Activated CD4-positive, alpha-beta T cell treated with anti-CD3 and anti-CD28 coated beads for 36 hours (primary cell): Measurements from ENCODE around the gene PRKN. TPM values are rescaled to one million over a fixed set of nuclear protein-coding genes. Genes with fewer than 3 reads are reported as not detected.

Experiments
- ATAC-seq: fragments of 200-7000 bp; cut with Tn5 transposase; one replicate; pipeline ENCODE4 v1.10.0; 2021; ENCODE audit warnings: mild to moderate bottlenecking, moderate library complexity
- CTCF ChIA-PET: fragments of 350-600 bp; sonication (Branson Sonifier 250); formaldehyde crosslinking; loops from one replicate; lab custom pipeline; 2021; ENCODE audit warnings: antibody characterized with exemption; lab: Charles Lee
- POLR2A ChIA-PET: fragments of 350-600 bp; sonication (Branson Sonifier 250); formaldehyde crosslinking; loops from one replicate; lab custom pipeline; 2021; ENCODE audit warnings: antibody characterized with exemption, inconsistent platforms; lab: Charles Lee
- DNase-seq: peaks from one replicate; pipeline ENCODE4 v3.0.0-alpha.2; 2020
- H3K27ac Mint-ChIP-seq: one replicate; pipeline ENCODE4 v1.8.0; 2021; ENCODE audit warnings: mixed read lengths
- H3K27me3 Mint-ChIP-seq: one replicate; pipeline ENCODE4 v1.8.0; 2021; ENCODE audit warnings: mixed read lengths
- H3K36me3 Mint-ChIP-seq: one replicate; pipeline ENCODE4 v1.8.0; 2021; ENCODE audit warnings: low read depth, mixed read lengths
- H3K4me1 Mint-ChIP-seq: one replicate; pipeline ENCODE4 v1.8.0; 2021; ENCODE audit warnings: mixed read lengths
- H3K4me3 Mint-ChIP-seq: one replicate; pipeline ENCODE4 v1.8.0; 2021; ENCODE audit warnings: mild to moderate bottlenecking, moderate library complexity, mixed read lengths
- H3K9me3 Mint-ChIP-seq: one replicate; pipeline ENCODE4 v1.8.0; 2021; ENCODE audit warnings: low read depth, mixed read lengths
- intact Hi-C, 2 experiments: fragments of 100-400 bp; cut with DNase I in 1 of 2; cut with micrococcal nuclease in 1 of 2; formaldehyde crosslinking; loops; one replicate each; pipeline versions ENCODE4 v1.14.2 to v1.15.1; 2022 to 2024; cut with DNase I, micrococcal nuclease
- total RNA-seq, 2 experiments: library from RNA; stranded (reverse); gene quantifications; one replicate each; pipeline ENCODE4 v1.2.3, GENCODE V29; 2021

PRKN gene
- total RNA-seq, 2 experiments from 2014 or later: 0.56 to 0.87 TPM

DNA sequence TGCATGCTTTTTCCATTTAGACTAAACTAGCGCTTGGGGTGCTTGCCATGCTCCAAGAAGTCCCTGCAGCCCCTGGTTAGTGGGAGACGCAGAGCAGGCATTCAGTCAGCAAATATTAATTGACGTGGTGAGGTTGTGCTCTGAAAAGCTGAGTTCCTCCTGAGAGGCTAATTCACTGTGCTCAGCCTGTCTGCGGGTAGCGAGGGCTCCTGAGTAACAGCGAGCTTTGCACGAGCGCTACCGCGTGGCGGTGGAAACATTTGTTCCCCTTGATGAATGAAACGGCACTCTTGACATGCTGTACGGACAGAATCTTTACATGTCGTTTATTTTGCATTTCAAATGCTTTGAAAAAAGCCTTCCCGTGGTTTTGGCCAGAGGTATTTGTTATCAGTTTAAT lies 1283.1 kb downstream of the PRKN start:
- Mint-ChIP-seq H3K4me3 (no peak overlapping the region), H3K36me3 (no peaks in the 10 kb centered on the region), H3K9me3 (peaks cover 3% of the 10 kb centered on the region), H3K27ac (no peak overlapping the region), H3K27me3 (no peaks in the 10 kb centered on the region), H3K4me1 (no peaks in the 10 kb centered on the region)
- intact Hi-C loops: no loop called here
- peak; percentile 57 for ATAC-seq
- CTCF ChIA-PET: interaction anchor here (0.7 kb wide), 1 partner anchor 90 kb away, joined by 3 read pairs; no protein-coding TSS in a partner anchor
- peak; percentile 53 for DNase-seq
- POLR2A ChIA-PET: no interaction called here

DNA sequence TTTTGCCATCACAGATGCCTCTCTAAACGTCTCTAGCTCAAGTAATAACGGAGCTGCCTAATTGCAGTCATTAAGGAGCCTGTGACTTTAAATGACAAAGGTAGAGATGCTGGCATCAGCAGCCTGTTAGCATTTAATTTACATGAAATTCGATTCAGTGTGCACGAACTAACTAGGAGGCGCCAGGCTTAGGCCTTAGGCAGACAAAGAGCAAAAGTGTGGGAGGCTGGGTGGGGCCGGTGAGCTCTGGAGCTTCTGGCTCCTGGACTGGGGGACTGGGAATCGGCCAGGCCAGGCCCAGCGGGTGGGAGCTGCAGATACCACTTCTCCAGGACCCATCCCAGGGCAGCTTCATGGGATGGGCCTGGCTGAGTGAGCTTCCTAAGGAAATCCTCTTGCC lies 1283.7 kb downstream of the PRKN start:
- ATAC-seq (no peak), DNase-seq (no peak)
- CTCF ChIA-PET: interaction anchor here (0.7 kb wide), 1 partner anchor 90 kb away, joined by 3 read pairs; no protein-coding TSS in a partner anchor
- H3K4me3 Mint-ChIP-seq: no peak overlapping the region
- H3K36me3 Mint-ChIP-seq: no peaks in the 10 kb centered on the region
- intact Hi-C loops: no loop called here
- peaks cover 3% of the 10 kb centered on the region for H3K9me3 Mint-ChIP-seq
- no peaks in the 10 kb centered on the region for H3K4me1 Mint-ChIP-seq
- POLR2A ChIA-PET: no interaction called here
- no peak overlapping the region for H3K27ac Mint-ChIP-seq
- H3K27me3 Mint-ChIP-seq: no peaks in the 10 kb centered on the region

DNA sequence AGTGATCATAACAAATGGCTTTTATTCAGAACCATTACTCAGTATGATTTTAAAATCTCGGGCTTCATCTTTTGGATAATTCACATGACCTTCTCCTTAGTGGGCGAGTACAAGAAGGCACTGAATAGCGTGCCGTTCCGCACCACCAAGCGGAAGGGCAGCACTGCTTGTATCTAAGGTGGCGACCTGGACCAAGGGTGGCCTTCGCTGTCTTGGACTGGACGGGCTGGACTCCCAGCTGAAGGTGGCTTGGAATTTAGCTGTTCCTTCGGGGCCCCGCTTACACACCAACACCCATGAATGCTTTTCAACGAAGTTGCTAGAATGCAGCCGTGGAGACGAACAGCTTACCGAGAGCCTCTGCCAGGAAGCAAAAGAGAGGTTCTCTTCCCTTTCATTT lies 1285.1 kb downstream of the PRKN start:
- intact Hi-C loops: no loop called here
- ChIA-PET POLR2A (no interaction called here), CTCF (no interaction called here)
- H3K4me3 Mint-ChIP-seq: no peak overlapping the region
- no peaks in the 10 kb centered on the region for H3K27me3 Mint-ChIP-seq
- ATAC-seq: no peak
- H3K9me3 Mint-ChIP-seq: peaks cover 3% of the 10 kb centered on the region
- no peak overlapping the region for H3K27ac Mint-ChIP-seq
- no peaks in the 10 kb centered on the region for H3K4me1 Mint-ChIP-seq
- H3K36me3 Mint-ChIP-seq: no peaks in the 10 kb centered on the region
- no peak for DNase-seq

DNA sequence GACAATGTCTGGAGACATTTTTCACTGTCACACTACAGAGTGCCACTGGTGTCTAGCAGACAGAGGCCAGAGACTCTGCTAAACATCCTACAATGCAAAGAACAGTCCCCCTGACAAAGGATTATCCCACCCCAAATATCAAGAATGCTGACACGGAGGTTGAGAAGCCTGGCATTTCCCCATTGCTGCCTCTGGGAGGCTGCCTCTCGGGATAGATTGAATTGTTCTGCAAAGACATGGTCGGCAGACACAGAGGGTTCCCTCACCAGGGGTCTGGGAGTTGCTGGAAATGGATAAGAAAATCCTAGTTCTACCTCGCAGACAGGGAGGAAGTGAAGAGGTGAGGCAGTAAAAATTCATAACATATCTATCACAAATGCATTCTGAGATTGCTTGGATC lies 1287.3 kb downstream of the PRKN start:
- DNase-seq (no peak), ATAC-seq (no peak)
- no peak overlapping the region for H3K27ac Mint-ChIP-seq
- POLR2A ChIA-PET: no interaction called here
- peaks cover 3% of the 10 kb centered on the region for H3K9me3 Mint-ChIP-seq
- H3K4me1 Mint-ChIP-seq: no peaks in the 10 kb centered on the region
- no peak overlapping the region for H3K4me3 Mint-ChIP-seq
- no peaks in the 10 kb centered on the region for H3K27me3 Mint-ChIP-seq
- intact Hi-C loops: no loop called here
- no peaks in the 10 kb centered on the region for H3K36me3 Mint-ChIP-seq
- CTCF ChIA-PET: no interaction called here

DNA sequence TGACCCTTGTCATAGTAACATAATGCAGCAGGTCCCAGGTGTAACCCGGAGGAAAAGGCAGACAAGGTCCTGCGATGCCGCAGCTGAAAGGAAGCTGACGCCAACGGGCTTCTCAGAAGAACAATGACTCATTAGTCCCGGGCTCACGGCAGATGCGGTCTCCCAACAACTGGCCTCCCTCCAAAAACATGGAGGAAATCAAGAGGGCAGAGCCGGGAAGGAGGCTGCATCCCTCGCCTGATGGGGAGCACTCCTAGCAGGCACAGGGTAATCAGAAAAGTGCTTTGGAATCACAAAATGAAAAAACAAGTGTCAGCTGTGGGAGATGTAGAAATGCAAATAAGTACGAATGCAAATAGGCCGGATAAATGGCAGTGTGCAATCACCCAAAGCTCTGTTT lies 1288.5 kb downstream of the PRKN start:
- ATAC-seq: no peak

DNA sequence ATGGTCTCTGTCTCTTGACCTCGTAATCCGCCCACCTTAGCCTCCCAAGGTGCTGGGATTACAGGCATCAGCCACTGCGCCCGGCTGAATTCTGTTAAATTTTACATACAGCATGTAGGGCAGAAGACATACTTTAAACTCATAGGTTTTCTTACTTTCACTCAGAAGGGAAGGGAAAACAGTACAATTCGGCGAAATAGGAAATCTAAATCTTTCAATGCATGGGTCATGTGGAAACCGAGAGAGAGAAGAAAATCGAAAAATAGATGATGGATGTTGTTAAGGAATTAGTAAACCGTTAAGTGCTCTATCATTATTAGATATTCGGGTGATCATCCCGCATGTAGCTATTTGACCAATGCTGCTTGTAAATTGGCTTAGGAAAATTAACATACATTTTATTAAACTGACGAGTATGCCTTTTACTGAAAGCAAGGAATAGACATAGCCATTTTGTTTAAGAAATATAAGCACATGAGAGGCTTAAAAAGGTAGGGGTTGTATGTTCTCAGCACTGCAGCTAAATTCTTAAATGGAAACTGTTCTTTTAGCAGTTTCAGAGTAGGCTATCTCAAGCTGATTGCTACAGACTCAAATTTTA lies 1289.0 kb downstream of the PRKN start:
- Mint-ChIP-seq H3K27ac (no peak overlapping the region), H3K4me1 (no peaks in the 10 kb centered on the region), H3K27me3 (no peaks in the 10 kb centered on the region), H3K4me3 (no peak overlapping the region), H3K9me3 (peaks cover 3% of the 10 kb centered on the region), H3K36me3 (no peaks in the 10 kb centered on the region)
- intact Hi-C loops: no loop called here
- ATAC-seq: no peak
- CTCF ChIA-PET: interaction anchor here (0.7 kb wide), 1 partner anchor 311 kb away, joined by 3 read pairs; no protein-coding TSS in a partner anchor
- DNase-seq: no peak
- POLR2A ChIA-PET: no interaction called here

More for the DNA sequence above, 1288.5 kb downstream of the PRKN start:
- Mint-ChIP-seq H3K4me1 (no peaks in the 10 kb centered on the region), H3K36me3 (no peaks in the 10 kb centered on the region), H3K27me3 (no peaks in the 10 kb centered on the region), H3K9me3 (peaks cover 3% of the 10 kb centered on the region), H3K4me3 (no peak overlapping the region), H3K27ac (no peak overlapping the region)
- intact Hi-C loops: no loop called here
- POLR2A ChIA-PET: no interaction called here
- DNase-seq: peak; percentile 14
- CTCF ChIA-PET: interaction anchor here (1.0 kb wide), 1 partner anchor 21 kb away, joined by 3 read pairs; no protein-coding TSS in a partner anchor

DNA sequence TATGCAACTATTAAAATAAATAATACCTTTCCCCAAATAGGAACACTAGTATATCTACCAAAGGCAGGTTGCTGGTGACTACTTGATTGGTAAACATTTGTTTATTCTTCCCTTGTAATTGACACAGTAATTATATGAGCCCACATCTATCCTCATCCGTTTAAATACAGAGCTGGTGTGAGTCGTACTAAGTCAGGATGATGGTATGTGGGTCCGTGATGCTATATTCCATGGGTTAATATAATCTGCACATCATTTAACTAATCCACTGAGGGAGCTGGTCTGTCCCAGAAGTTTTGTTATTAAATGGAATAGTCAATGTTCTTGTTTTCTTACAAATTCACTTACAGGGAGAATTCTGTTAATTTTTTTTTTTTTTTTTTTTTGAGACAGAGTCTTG lies 1289.7 kb downstream of the PRKN start:
- intact Hi-C loops: no loop called here
- ChIA-PET POLR2A (no interaction called here), CTCF (interaction anchor here (0.7 to 1.2 kb wide), 3 partner anchors 9 to 311 kb away, joined by 3 read pairs; no protein-coding TSS in a partner anchor)
- Mint-ChIP-seq H3K4me1 (no peaks in the 10 kb centered on the region), H3K27me3 (no peaks in the 10 kb centered on the region), H3K9me3 (peaks cover 3% of the 10 kb centered on the region), H3K27ac (no peak overlapping the region), H3K4me3 (no peak overlapping the region), H3K36me3 (no peaks in the 10 kb centered on the region)
- DNase-seq: no peak
- ATAC-seq: no peak

DNA sequence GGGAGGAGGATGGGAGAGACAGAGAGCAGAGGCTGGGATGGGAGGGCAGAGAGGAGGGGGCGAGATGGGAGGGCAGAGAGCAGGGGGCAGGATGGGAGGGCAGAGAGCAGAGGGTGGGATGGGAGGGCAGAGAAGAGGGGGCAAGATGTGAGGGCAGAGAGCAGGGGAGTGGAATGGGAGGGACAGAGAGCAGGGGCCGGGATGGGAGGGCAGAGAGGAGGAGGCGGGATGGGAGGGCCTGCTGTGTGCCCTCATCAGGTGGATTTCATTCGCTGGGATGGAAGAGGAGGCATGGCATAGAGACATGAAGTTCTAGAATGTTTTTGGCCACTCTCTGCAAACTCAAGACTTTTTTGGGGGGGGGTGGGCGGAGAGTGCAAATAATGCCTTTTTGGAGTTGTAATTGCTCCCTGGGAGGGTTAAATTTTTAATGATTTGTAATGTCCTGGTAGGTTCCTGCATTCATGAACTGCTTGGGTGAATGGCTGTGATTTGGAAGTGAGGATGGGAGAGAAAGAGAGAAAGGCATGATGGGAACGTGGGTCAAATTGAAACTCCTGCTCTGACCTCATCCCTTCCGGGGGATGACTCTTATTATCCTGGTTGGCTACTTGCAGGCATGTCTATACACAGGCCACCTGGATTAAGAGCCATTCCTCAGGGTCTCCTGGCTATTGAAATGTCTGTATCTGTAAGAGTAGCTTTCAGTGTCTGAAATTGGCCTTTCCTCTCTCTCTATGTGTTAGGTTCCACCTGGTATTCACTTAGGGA lies 1291.3 kb downstream of the PRKN start:
- ATAC-seq (no peak), DNase-seq (no peak)
- Mint-ChIP-seq H3K9me3 (no peaks in the 10 kb centered on the region), H3K4me3 (no peak overlapping the region), H3K27ac (no peak overlapping the region), H3K36me3 (no peaks in the 10 kb centered on the region), H3K27me3 (no peaks in the 10 kb centered on the region), H3K4me1 (no peaks in the 10 kb centered on the region)
- intact Hi-C loops: no loop called here
- POLR2A ChIA-PET: no interaction called here
- CTCF ChIA-PET: interaction anchor here (1.2 kb wide), 1 partner anchor 22 kb away, joined by 3 read pairs; no protein-coding TSS in a partner anchor

DNA sequence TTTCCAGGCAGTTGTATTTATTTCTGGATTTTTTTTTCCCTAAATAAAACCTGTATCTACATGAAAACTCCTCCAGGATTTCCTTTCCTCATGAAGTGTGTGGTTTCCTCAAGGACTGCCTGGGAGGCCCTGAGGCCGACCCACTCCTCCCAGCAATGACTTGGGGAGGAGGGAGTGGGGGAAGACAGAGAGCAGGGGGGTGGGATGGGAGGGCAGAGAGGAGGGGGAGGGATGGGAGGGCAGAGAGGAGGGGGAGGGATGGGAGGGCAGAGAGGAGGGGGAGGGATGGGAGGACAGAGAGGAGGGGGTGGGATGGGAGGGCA lies 1291.9 kb downstream of the PRKN start:
- POLR2A ChIA-PET: no interaction called here
- intact Hi-C loops: no loop called here
- CTCF ChIA-PET: no interaction called here
- ATAC-seq (no peak), DNase-seq (no peak)
- Mint-ChIP-seq H3K4me3 (no peak overlapping the region), H3K27ac (no peak overlapping the region), H3K9me3 (no peaks in the 10 kb centered on the region), H3K36me3 (no peaks in the 10 kb centered on the region), H3K4me1 (no peaks in the 10 kb centered on the region), H3K27me3 (no peaks in the 10 kb centered on the region)

DNA sequence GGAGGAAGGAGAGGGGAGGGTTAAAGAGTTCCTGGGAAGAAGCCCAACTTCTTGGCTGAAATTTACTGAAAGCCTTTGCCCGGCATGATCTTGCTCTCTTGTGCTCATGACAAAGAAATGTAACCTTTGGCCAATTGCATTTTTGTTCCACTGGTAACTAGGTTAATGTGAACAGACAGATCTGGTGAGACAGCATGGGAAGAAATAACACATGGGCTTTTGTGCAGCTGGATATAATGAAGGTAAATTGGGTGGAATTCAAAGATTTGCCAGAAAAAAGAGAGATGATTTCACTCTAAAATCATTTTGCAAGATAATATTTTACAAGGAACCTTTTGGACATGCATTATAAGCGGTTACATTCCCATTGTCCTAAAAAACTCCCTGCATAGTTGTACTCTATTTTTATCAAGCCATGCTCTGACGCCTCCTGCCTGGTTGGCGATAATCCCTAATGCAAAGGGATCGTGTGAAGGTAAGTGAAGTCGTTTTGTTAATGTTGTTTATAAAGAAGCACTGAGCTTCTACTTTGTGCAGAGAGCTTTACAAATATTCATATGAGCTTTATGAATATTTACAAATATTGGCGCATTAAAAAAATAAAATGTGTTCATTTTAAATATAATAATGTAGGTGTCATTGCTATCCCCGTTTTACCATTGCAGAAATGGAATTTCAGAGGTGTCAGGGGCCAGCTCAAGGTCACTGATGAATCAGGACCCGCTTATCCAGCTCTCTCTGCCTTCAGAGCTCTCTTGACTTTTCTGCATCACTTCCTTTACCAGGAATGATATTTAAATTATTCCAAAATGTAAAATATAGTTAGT lies 1292.4 kb downstream of the PRKN start:
- Mint-ChIP-seq H3K4me1 (no peaks in the 10 kb centered on the region), H3K36me3 (no peaks in the 10 kb centered on the region), H3K9me3 (no peaks in the 10 kb centered on the region), H3K4me3 (no peak overlapping the region), H3K27me3 (no peaks in the 10 kb centered on the region), H3K27ac (no peak overlapping the region)
- POLR2A ChIA-PET: no interaction called here
- ATAC-seq: no peak
- intact Hi-C loops: no loop called here
- DNase-seq: no peak
- CTCF ChIA-PET: no interaction called here

DNA sequence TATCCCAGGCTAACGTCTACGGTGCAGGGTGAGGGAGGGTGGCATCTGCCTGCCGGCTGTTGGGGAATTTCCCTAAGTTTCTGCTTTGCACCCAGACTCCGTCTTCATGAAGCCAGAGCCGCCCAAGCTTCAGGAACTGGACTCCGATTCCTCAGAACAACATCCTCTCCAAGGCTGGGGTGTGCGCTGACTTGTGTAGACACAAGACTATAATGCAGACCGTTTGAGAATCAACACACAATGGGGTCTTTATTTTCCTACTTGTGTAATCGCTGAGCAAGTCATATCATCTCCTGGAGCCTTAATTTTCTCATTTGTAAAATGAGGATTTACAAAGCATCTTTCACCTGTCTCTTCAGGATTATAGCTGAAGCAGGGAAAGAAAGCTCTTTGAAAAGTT lies 1293.2 kb downstream of the PRKN start:
- ATAC-seq (no peak), DNase-seq (no peak)
- Mint-ChIP-seq H3K27ac (no peak overlapping the region), H3K36me3 (no peaks in the 10 kb centered on the region), H3K4me3 (no peak overlapping the region), H3K27me3 (no peaks in the 10 kb centered on the region), H3K9me3 (no peaks in the 10 kb centered on the region), H3K4me1 (no peaks in the 10 kb centered on the region)
- ChIA-PET CTCF (interaction anchor here (0.6 kb wide), 1 partner anchor 160 kb away, joined by 3 read pairs; the partner anchor contains the start of gene AGPAT4), POLR2A (no interaction called here)
- intact Hi-C loops: no loop called here
